HG03196 (cell line): ENCODE measurements around the gene CD4.

Experiments used
- ATAC-seq: cut with Tn5 transposase; IDR thresholded peaks from one replicate; pipeline ENCODE4 v1.9.1; 2021; ENCODE audit not compliant: unreplicated experiment

The CD4 gene

GRCh38 chr12:6827982-6828780, 38.9 kb downstream of the CD4 start, which contains the start of gene P3H3:
Gene P3H3 (plus strand): TSS chr12:6828407. CDS start chr12:6828441, 34 bp downstream.
- no peak for ATAC-seq

GRCh38 chr12:6828781-6829535, 39.6 kb downstream of the CD4 start:
- ATAC-seq = no peak

- no peak for ATAC-seq
Observed at GRCh38 chr12:6829536-6830220, 40.4 kb downstream of the CD4 start.

GRCh38 chr12:6830286-6830890, 41.1 kb downstream of the CD4 start:
- ATAC-seq = no peak

- no peak for ATAC-seq
Observed at GRCh38 chr12:6830999-6831398, 41.7 kb downstream of the CD4 start.

- ATAC-seq = no peak
Observed at GRCh38 chr12:6831450-6831995, 42.2 kb downstream of the CD4 start.

GRCh38 chr12:6832125-6832524, 42.8 kb downstream of the CD4 start:
- no peak for ATAC-seq

- ATAC-seq = no peak
Observed at GRCh38 chr12:6833189-6833890, 44.0 kb downstream of the CD4 start.

GRCh38 chr12:6834254-6834653, 44.9 kb downstream of the CD4 start:
- ATAC-seq = no peak

- no peak for ATAC-seq
Observed at GRCh38 chr12:6834873-6835272, 45.5 kb downstream of the CD4 start.

- ATAC-seq = no peak
Observed at GRCh38 chr12:6836851-6837250, 47.5 kb downstream of the CD4 start.

GRCh38 chr12:6837370-6838060, 48.2 kb downstream of the CD4 start:
- no peak for ATAC-seq

GRCh38 chr12:6838854-6839253, 49.5 kb downstream of the CD4 start:
- ATAC-seq = no peak

- peak; percentile 68 for ATAC-seq
Observed at GRCh38 chr12:6839482-6840201, 50.3 kb downstream of the CD4 start.

GRCh38 chr12:6840330-6840729, 51.0 kb downstream of the CD4 start:
- ATAC-seq = no peak

- no peak for ATAC-seq
Observed at GRCh38 chr12:6840761-6841515, 51.6 kb downstream of the CD4 start, which contains the start of gene GNB3. Gene GNB3 (plus strand): TSS chr12:6840925. CDS start chr12:6841288, 363 bp downstream.

- no peak for ATAC-seq
Observed at GRCh38 chr12:6842075-6842474, 52.7 kb downstream of the CD4 start.
